Fibroblast of skin of right quadriceps (primary cell): ENCODE results near the gene KCNQ1.
"Not testable (repeated sequence)": the region's sequence is repeated elsewhere in the genome, so short reads cannot be mapped to it uniquely, and the experiment has no call there.

ENCODE experiments used
- DNase-seq: peaks from one replicate; pipeline ENCODE4 v3.0.0-alpha.2; 2013

KCNQ1 gene

DNA sequence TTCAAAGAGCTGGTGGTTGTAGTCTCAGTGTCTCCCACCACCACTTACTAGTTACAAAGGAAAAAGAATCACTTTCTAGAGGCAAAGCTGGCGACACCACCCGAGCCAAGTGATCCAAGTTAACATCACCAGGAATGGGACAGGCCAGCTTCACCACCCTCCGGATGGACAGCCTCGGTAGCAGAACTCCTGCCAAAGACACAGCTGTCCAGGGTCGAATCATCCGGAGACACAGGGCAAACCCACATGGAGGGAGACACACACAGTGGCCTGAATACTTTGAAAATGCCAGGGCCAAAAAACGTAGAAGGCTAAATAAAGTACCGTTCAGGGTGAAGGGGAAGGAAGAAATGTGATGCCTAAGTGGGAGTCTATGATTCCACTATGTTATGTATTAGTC is 33.1 kb downstream of the KCNQ1 start:
- DNase-seq = no peak

DNA sequence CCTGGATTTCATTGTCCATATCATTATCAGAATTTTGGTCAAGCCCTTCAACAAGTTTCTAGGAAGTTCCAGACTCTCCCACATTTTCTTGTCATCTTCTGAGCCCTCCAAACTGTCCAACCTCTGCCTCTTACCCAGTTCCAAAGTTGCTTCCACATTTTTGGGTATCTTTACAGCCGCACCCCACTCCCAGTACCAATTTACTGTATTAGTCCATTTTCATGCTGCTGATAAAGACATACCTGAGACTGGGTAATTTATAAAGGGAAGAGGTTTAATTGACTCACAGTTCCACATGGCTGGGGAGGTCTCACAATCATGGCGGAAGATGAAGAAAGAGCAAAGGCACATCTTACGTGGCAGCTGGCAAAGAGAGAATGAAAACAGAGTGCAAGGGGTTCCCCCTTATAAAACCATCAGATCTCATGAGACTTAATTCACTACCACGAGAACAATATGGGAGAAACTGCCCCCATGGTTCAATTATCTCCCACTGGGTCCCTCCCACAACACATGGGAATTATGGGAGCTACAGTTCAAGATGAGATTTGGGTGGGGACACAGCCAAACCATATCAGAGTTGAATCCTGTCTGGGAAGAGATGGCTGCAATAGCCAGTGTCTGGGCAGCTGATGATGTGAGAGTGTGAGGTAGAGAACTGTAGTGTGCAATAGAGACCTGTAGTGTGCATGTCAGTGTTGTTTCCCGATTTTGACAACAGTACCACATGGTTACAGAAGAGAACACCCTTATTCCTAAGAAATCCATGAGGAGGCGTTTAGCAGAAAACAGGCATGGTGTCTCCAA is 35.5 kb downstream of the KCNQ1 start:
- DNase-seq = not testable (repeated sequence)

DNA sequence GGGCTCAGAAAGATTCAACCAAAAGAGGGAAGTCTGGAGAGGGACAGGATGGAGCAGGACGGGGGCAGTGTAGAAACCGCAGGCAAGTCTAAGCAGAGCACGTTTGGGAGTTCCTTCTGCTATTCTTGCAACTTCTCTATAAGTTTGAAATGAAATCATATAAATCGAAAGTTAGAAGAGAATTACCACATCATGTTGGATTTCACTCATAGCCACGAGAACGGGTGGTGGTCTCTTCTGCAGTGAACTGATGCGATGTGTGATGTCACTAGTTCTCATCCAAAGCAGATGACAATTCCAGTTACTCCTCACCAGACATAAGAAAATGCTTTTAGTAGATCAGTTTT is 36.0 kb downstream of the KCNQ1 start:
- DNase-seq = no peak

DNA sequence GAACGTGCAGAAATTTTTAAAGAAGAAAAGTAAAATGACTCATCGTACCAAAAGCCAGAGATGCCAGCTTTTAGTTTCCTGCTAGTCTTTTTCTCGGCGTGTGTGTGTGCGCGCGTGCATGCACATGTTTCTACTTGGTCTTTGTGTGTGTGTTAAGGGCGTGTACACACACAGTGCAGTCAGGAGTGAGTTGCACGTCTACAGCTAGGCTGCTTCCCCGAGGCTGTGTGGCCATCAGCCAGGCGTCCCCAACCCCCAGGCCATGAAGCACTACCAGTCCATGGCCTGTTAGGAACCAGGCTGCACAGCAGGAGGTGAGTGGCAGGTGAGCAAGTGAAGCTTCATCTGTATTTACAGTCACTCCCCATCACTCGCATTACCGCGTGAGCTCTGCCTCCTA is 36.4 kb downstream of the KCNQ1 start:
- no peak for DNase-seq

DNA sequence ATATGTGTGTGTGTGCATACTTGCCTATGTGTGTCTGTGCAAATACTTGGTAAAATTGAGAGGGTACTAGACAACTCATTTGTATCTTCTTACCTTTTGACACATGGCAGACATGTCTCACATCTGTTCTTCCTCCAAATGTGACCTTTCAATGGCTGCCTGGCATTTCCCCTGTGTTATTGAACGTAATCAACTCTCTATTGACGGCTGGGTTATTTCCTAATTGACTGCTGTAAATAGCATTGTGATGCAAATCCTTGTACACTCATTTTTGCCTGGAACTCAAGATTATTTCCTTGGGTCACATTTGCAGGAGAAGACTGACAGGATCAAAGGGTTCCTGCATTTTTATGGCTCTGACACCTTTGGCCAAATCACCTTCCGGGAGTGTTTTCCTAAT is 37.4 kb downstream of the KCNQ1 start:
- no peak for DNase-seq

DNA sequence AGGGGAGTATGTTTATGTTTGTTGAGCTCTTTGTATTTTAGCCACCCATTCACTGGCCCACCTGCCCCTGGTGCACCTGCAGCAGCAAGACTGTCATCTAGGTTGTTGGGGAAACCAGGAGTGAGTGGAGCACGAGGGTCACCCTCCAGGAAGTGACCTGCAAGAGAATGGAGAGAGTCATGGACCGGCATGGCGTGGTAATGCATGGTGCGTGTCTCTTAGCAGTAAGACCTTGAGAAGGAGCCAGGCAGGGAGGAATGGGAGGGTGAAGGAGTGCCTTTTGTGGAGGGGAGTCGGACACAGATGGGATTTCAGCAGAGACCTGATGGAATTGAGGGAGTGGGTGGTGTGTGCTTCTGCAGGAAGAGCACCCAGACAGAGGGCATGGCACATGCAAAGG is 37.9 kb downstream of the KCNQ1 start:
- no peak for DNase-seq

DNA sequence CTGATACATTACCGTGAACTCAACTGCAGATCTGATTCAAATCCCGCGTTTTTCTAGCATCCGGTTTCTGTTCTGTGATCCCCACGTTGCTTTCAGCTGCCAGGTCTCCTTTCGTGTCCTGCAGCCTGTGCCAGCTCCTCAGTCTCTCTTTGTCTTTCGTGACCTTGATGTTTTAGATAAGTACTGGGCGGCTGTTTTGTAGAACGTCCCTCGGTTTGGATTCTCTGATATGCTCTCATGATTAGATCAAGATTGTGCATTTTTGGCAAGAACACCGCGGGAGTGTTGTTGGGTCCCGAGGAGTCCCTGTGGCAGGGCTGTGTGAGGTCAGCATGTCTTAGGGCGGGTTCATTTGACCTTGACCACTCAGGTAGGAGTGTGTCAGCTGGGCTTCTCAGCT is 38.6 kb downstream of the KCNQ1 start:
- no peak for DNase-seq

DNA sequence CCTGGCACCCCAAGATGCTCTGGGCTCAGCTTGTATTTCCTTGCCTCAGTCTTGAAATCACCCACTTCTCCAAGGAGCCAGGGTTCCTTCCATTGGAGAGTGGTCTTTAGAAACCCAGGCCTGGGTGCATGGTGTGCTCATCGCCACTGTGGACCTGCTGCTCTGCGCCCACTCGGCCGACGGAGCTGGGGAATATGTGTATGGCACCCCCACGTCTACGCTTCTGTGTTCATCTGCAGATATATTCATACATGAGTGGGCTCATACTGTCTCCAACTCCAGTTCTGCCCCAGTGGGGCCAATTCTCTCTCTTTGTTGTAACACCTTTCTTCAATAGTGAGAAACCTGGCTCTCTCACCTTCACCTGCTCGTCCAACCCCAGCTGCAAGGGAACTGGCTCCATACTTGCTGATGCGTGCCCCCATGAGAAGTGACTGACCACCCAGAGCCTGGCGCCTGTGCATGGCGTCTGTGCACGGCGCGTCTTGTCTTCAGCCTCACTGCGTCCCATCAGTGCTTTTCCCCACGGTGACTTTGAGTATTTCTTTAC is 39.8 kb downstream of the KCNQ1 start:
- no peak for DNase-seq

DNA sequence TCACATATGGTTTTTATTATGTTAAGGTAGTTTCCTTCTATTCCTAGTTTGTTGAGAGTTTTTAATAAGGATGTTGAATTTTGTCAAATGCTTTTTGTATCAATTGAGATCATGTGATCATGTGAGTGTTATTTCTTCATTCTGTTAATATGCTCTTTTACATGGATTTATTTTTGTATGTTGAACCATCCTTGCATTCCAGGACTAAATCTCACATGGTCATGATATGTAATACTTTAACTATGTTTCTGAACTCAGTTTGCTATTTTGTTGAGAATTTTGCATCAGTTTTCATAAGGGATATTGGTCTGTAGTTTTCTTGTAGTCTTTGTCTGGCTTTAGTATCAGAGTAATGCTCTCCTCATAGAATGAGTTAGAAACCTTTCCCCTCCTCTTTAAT is 43.2 kb downstream of the KCNQ1 start:
- no peak for DNase-seq

DNA sequence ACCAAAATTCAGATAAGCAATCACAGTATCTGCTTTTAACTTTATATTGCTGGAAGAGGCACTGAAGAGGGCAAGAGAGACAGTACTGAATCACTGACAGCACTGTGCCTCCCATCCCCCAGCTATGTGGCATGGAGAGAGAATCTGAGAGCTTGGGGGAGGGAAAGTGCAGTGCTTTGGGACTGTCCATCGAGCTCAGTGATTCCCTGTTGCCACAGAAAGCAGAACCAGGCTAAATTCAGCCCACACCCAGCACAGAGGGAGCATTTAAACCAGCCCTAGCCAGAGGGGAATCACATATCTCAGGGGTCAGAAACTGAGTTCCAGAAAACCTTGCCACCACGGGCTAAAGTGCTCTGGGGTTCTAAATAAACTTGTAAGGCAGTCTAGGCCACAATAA is 44.3 kb downstream of the KCNQ1 start:
- DNase-seq = no peak

DNA sequence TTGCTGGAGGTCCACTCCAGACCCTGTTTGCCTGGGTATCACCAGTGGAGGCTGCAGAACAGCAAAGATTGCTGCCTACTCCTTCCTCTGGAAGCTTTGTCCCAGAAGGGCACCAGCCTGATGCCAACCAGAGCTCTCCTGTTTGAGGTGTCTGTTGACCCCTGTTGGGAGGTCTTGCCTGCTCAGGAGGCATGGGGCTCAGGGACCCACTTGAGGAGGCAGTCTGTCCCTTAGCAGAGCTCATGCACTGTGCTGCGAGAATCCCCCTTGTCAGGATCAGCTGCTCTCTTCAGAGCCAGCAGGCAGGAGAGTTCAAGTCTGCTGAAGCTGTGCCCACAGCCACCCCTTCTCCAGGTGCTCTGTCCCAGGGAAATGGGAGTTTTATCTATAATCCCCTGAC is 53.1 kb downstream of the KCNQ1 start:
- DNase-seq = not testable (repeated sequence)

DNA sequence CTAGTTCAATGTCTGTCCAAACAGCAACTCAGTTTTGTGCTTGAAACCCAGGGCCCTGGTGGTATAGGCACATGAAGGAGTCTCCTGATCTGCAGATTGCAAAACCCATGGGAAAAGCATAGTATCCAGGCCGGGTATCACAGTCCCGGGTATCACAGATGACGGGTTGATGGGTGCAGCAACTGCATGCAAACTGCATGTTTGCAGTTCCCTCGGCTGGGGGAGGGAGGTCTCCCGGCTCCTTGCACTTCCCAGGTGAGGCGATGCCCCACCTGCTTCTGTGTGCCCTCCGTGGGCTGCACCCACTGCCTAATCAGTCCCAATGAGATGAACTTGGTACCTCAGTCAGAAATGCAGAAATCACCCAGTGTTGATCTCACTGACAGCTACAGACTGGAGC is 53.9 kb downstream of the KCNQ1 start:
- DNase-seq = no peak

DNA sequence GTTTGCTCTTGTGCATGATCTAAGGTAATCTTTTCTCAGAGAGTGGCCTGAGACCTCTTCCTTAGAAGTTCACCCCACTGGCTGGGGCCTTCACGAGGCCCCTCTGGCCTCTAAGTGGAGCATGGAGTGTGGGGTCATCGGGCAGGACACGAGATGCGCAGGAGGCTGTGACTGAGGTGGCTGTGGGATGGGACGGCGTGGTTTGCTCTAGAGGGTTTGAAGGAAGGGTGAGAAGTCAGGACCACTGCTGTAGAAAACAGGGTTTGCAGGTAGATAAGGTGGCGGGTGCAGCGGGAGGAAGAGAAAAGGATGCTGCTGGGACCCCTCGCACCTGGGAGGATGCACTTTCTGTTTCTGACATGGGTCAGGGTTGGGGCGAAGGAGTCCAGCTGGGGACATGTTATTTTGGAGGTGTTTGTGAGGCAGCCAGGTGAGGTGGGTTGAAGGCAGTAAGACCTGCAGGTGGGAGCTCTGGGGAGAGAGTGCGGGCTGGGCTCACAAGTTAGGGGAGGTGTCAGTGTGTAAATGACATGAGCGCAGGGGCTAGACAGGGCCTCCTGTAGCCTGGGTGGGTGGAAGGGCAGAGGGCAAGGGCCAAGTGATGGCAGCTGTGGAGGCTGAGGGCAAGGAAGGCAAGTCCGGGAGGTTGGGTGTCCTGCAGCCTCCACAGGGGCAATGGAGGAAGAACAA is 62.5 kb downstream of the KCNQ1 start:
- no peak for DNase-seq

DNA sequence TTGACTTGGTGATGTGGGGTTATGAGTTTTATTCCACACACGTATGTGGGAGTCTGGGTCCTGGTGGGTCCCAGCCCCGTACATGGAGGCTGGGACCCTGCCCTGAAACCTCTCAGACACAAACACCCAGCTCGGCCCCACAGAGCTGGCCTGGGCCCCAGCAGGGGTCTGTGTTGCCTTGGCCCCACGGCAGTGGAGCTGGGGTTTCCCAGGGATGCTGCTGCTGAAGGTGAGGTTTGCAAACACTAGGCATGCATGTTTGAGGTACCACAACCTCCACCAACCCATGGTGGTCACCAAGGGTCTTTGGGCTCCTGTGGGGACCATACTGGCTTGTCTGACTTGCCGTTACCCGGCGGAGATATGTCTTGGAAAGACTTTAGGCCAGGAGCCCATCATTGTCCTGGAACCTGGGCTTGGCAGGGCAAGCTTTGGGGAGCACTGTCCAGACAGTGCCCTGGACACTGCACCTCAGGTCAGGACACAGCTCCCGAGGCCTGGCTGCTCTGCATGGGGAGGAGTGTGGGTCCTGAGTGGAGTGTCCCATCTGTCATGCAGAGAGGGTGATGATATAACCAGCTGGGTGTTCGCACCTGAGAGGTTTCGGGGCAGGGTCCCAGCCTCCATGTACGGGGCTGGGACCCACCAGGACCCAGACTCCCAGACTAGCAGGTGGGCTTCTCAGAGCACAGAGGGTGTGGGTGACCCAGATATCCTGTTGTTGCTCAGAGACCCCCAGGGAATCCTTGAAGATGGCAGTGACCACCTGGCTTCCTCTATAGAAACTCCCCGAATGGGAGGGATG is 63.3 kb downstream of the KCNQ1 start:
- no peak for DNase-seq

DNA sequence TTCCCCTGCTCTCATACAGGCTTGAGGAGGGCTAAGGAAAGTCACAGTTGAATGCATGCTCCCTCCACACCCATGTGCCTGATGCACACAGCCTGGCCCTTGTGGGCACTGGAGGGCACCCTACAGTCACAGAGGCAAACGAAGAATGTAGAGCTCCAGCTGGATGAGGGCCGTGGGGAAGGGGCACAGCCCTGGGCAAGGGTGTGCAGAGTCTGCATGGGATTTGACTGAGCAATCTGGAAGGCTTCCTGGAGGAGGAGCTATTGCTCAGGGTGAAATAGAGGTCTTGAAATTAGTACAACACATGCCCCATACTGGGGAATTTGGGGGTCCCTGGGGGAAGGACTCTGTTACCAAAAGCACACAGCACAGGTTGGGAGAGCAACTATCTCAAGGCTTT is 64.0 kb downstream of the KCNQ1 start:
- no peak for DNase-seq

DNA sequence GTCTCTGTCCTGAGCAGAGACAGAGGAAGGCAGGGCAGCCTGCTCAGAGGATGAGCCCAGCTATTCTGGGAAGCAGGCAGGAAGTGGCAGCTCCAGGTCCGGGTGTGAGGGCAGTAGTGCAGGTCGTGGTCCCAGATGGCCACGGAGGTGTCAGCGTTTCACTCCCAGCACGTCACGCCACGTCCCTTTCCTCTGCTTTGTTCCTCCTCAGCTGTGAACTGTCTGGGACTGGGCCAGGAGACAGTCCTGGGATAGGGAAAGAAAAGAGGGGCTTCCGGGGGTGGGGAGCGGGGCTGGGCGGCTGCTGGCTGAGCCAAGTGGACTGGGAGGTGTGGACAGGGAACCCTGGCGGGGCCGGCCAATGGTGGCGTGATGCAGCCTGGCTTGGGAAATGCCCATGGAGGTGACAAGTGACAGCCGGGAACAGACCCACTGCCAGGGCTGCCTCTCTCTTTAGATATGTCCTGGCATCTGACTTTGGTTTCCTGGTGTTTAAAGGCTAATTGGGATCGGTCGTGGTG is 64.7 kb downstream of the KCNQ1 start:
- DNase-seq = no peak

DNA sequence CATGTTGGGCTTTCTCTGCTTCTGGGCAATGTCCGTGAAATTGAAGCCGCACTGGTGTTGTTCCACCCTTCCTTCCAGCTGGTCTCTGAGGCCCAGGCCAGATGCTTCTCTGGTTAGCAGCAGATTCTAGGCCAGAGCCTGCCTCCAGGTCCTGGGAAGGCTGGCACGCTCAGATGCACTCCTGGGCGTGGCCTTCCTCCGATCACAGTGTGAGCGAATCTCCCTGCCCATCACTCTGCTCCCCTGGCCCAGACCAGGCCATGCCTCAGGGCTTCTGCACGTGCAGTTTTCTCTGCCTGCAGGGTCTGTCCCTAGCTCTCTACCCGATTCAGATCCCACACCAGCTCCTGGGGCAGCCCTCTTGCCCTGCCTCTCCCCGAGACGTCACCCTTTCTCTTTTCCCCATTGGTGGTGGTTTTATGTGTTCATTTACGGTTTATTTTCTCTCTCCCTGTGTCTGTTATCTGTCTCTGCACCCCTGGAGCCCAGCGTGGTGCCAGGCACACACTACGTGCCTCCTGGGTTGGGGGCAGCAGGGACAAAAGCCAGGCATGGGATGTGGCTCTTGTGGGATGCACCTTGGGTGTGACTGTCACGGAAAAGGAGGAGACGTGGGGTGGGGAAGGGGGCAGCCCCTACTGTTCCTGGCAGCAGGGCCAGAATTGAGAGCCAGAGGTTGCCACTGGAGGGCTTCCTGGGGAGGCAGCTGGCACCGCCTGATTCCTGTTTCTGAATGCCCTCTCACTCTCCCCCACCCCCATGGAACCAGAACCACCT is 66.0 kb downstream of the KCNQ1 start:
- DNase-seq = no peak

DNA sequence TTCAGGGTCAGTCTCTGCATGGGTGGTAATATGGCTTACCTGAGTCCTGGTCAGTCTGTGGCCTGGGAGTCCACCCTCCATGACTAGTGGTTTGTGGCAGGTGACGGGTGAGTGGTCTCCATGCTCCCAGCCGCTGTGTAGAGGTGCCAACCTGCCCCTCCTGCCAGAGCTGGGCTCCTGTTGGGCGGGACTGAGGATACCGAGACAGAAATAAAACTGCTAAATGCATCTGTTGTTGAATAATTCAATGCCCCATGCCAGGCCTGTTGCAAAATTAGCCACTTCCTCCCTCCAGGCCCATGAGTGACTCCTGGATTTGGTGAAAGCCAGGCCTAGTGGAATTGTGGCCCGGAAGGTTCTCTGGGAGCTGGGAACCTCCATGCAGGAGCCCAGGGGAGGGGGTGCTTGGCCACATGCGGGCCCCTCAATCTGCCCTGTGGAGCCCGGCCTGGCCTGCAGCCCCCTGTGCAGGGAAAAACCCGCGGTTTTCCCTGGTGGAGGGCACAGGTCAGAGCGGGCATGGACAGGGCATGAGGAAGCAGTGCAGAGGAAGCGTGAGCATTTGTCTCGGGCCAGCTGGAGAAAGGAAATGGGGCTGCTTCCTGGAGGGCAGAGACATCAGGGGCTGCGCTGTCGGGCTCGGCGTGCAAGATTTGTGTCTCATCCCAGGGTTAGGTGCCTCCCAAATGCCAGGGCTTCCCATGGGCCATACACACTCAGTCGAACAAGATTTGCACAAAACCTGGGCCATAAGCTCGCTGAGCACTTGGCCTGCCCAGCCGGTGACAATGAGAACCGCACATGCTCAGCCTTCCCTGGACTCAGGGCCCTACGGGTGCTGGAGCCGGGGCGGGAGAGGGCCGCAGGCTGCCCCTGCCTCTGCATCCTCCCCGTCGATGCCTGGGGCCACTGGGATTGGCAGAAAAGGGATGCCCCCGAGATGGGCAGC is 66.9 kb downstream of the KCNQ1 start:
- no peak for DNase-seq

DNA sequence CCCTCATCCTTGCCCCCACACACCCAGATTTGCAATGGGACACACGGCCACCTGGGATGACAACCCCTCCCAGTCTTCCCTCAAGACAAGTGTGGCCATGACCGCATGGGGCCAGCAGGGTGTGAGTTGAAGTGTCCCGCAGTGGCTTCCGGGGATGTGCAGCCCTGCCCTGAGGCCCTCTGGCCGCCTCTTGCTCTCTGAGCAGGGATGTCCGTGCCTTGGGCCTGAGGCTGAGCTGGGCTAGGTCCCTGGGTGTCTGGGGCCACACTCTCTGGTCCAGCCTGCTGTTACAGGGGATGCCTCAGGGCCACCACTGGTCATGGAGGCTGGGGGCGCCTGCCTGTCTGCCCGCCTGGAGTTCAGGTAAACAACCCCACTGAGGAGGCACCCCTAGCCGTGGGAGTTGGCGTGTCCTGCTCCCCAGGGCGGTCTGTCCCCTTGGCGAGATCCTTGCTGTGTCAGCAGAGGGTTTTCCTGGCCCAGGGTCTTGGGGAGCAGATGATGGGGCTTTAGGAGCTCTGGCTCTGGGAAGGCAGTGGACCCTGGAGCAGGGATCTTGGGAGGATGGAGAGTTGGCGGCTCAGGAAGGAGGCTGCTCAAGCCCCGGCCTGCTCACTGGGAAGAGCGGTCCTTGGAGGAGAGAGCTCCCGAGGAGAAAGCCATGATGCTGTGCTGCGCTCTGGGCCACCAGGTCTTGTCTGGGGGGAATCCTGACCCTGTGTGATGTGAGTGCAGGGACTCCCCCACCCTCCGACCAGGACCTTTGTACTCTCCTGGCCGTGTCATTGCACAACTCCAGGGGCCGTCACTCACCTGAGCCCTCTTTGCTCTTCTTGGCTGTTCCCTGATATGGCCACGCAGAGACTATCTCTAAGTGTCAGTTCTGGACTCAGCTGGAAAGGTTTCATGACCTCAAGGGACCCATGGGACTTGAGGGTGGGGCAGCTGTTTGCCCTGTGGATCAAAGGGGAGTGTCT is 67.9 kb downstream of the KCNQ1 start:
- no peak for DNase-seq

DNA sequence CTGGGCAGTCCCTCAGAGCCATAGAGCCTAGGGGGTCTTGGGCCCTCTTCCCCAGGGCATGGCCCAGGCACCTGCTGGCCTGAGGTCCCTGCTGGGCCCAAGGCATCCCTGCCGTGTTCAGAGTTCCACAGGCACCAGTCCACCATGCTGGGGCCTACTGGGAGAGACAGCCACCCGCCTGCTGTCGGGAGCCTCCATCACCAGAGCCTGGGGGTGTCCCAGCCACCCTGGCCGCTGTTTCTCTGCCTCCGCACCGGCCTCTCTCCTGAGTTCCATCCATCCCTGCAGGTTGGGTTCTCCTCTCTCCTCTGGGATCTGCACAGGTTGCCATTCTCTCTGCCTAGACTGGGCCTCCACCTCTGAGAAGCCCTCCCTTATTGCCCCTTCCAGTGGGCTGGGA is 68.6 kb downstream of the KCNQ1 start:
- DNase-seq = no peak
